NCI-H446 treated with DMSO at 0.1 percent for 48 hours (cell line): ENCODE results near the gene DOC2A.

ENCODE experiments used
- DNase-seq: peaks from one replicate; lab custom pipeline; 2025; lab: John Stamatoyannopoulos, UW

DOC2A gene

GRCh38 chr16:29989111-29989858, 21.5 kb downstream of the DOC2A start:
- DNase-seq, result no peak

- DNase-seq, result no peak
These were observed 22.3 kb downstream of the DOC2A start for GRCh38 chr16:29988346-29989075.

- DNase-seq, result no peak
These were observed 23.3 kb downstream of the DOC2A start for GRCh38 chr16:29987371-29988085.

- no peak for DNase-seq
These were observed 23.9 kb downstream of the DOC2A start for GRCh38 chr16:29986931-29987330.

- DNase-seq, result no peak
These were observed 24.6 kb downstream of the DOC2A start for GRCh38 chr16:29986231-29986630.

- no peak for DNase-seq
These were observed 25.5 kb downstream of the DOC2A start for GRCh38 chr16:29985271-29985811.

- no peak for DNase-seq
These were observed 26.1 kb downstream of the DOC2A start for GRCh38 chr16:29984764-29985147.

- no peak for DNase-seq
These were observed 26.6 kb downstream of the DOC2A start for GRCh38 chr16:29984137-29984763.

GRCh38 chr16:29983420-29984136, 27.2 kb downstream of the DOC2A start:
- DNase-seq, result no peak

GRCh38 chr16:29982560-29983419, 28.0 kb downstream of the DOC2A start:
- no peak for DNase-seq

GRCh38 chr16:29978564-29979270, 32.1 kb downstream of the DOC2A start:
- DNase-seq, result no peak

GRCh38 chr16:29978081-29978480, 32.7 kb downstream of the DOC2A start:
- no peak for DNase-seq

GRCh38 chr16:29977063-29977825, 33.6 kb downstream of the DOC2A start:
- no peak for DNase-seq

GRCh38 chr16:29975811-29976511, 34.9 kb downstream of the DOC2A start:
- no peak for DNase-seq

GRCh38 chr16:29975134-29975538, 35.7 kb downstream of the DOC2A start:
- no peak for DNase-seq

GRCh38 chr16:29974291-29975133, 36.3 kb downstream of the DOC2A start:
- DNase-seq, result no peak
